ENCODE results near the gene TMEM45B. TPM values are rescaled to one million over a fixed set of nuclear protein-coding genes. Genes with fewer than 3 reads are reported as not detected.
"Not testable (repeated sequence)": the region's sequence is repeated elsewhere in the genome, so short reads cannot be mapped to it uniquely, and the experiment has no call there.

Gene TMEM45B
- total RNA-seq, 3 donors from 2014 or later (not counting 1 experiment from before 2014, with no cell fraction given), result 0.40 TPM; not detected in 2

DNA sequence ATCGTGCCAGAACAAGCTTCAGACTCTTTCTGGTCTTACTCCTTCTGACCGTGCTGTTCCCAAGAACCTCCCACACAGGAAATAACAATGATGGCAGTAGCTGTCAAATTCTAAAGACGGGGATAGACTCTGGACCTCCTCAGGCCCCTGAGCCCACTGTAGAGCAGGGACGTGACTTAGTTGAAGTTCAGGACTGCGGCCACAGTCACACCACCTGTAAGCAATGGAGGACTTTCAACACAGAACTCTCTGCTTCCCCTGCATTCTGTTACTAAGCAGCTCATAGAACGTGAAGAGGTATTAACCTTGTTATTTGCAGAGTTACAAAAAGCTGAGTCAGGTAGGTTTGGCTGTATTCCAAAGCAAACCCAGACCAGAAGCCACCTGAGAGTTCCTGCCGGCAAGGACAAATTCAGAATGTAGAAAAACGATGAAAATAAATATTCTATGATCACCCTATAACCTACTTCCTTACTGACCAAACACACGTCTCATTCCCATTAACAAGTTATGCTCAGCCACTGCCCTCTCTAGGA is 12.7 kb downstream of the TMEM45B start:
- Histone ChIP-seq H3K27ac (ENCODE audit: low read length) (no peak overlapping the region), H3K4me3 (ENCODE audit: low read length) (no peak overlapping the region), H3K4me1 (ENCODE audit: control insufficient read depth, insufficient read depth, low read length) (no peaks in the 10 kb centered on the region), H3K36me3 (ENCODE audit: control insufficient read depth, insufficient read depth, low read length) (no peaks in the 10 kb centered on the region), H3K9me3 (ENCODE audit: control insufficient read depth, insufficient read depth, low read length) (no peaks in the 10 kb centered on the region), H3K27me3 (ENCODE audit: control insufficient read depth, insufficient read depth, low read length) (peaks cover 2% of the 10 kb centered on the region)
- H3K27me3 Mint-ChIP-seq (ENCODE audit: low read depth in 2 of 2), result peaks cover 4 to 16% of the 10 kb centered on the region in 2 donors
- no peaks in the 10 kb centered on the region for H3K36me3 Mint-ChIP-seq
- DNase-seq (no peak), ATAC-seq (no peak)
- H3K4me3 Mint-ChIP-seq, result no peak overlapping the region
- H3K4me1 Mint-ChIP-seq, result no peaks in the 10 kb centered on the region
- WGBS (ENCODE audit: insufficient coverage), result 5% methylated on average over 9 of the region's 9 CpGs
- no peaks in the 10 kb centered on the region for H3K9me3 Mint-ChIP-seq
- no peak for TF ChIP-seq CTCF (IDR thresholded peaks at IDR 0.05)
- intact Hi-C loops (cut with micrococcal nuclease), result no loop called here
- no peak overlapping the region for H3K27ac Mint-ChIP-seq

DNA sequence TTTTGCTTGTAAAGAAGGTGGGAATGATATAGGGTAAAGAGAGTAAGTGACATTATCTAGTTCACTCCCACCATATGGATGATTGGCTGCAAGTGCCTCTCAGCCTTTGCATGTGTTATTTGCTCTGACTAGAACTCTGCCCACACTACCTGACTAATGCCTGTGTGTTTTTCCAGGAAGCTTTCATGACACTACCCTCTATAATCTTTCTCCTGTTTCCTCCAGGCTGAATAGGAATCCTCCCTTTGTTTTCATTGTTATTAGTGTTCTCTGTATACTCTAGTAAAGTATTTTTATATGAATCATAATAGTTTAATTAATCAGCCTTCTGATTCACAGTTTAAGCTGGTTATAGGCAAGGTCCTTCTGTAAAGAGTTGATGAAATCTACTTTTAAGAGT is 13.8 kb downstream of the TMEM45B start:
- H3K9me3 Mint-ChIP-seq; H3K36me3 ChIP-seq (ENCODE audit: control insufficient read depth, insufficient read depth, low read length); H3K27ac ChIP-seq (ENCODE audit: low read length); H3K4me3 Mint-ChIP-seq; H3K27me3 ChIP-seq (ENCODE audit: control insufficient read depth, insufficient read depth, low read length); H3K27ac Mint-ChIP-seq; H3K4me3 ChIP-seq (ENCODE audit: low read length); ATAC-seq; H3K36me3 Mint-ChIP-seq; DNase-seq; H3K4me1 Mint-ChIP-seq; H3K4me1 ChIP-seq (ENCODE audit: control insufficient read depth, insufficient read depth, low read length); intact Hi-C loops (cut with micrococcal nuclease); H3K9me3 ChIP-seq (ENCODE audit: control insufficient read depth, insufficient read depth, low read length): not testable (repeated sequence)
- peaks cover 4 to 16% of the 10 kb centered on the region in 2 donors for H3K27me3 Mint-ChIP-seq (ENCODE audit: low read depth in 2 of 2)

- H3K36me3 Mint-ChIP-seq; intact Hi-C loops (cut with micrococcal nuclease); H3K27ac ChIP-seq (ENCODE audit: low read length); H3K4me3 ChIP-seq (ENCODE audit: low read length); DNase-seq; H3K36me3 ChIP-seq (ENCODE audit: control insufficient read depth, insufficient read depth, low read length); H3K4me1 Mint-ChIP-seq; H3K4me1 ChIP-seq (ENCODE audit: control insufficient read depth, insufficient read depth, low read length); H3K27me3 ChIP-seq (ENCODE audit: control insufficient read depth, insufficient read depth, low read length); H3K9me3 ChIP-seq (ENCODE audit: control insufficient read depth, insufficient read depth, low read length); ATAC-seq; H3K27ac Mint-ChIP-seq; H3K9me3 Mint-ChIP-seq; H3K4me3 Mint-ChIP-seq: not testable (repeated sequence)
- peaks cover 4 to 16% of the 10 kb centered on the region in 2 donors for H3K27me3 Mint-ChIP-seq (ENCODE audit: low read depth in 2 of 2)
- 100% methylated on average over 3 of the region's 4 CpGs for WGBS (ENCODE audit: insufficient coverage)
Measured at GRCh38 chr11:129831227-129831626, 15.6 kb downstream of the TMEM45B start.

DNA sequence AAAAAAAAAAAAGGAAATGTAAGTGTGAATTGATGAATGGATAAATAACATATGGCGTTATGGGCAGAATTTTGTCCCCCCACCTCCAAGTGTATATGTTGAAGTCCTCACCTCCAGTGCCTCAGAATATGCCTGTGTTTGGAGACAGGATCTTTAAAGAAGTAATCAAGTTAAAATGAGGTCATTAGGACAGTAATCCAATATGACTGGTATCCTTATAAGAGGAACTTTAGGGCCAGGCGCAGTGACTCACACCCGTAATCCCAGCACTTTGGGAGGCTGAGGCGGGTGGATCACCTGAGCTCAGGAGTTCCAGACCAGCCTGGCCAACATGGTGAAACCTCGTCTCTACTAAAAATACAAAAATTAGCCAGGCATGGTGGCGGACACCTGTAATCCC is 17.6 kb downstream of the TMEM45B start:
- H3K36me3 ChIP-seq (ENCODE audit: control insufficient read depth, insufficient read depth, low read length); DNase-seq; H3K27me3 ChIP-seq (ENCODE audit: control insufficient read depth, insufficient read depth, low read length); H3K36me3 Mint-ChIP-seq; intact Hi-C loops (cut with micrococcal nuclease); H3K9me3 Mint-ChIP-seq; H3K9me3 ChIP-seq (ENCODE audit: control insufficient read depth, insufficient read depth, low read length); H3K27ac Mint-ChIP-seq; H3K4me3 Mint-ChIP-seq; H3K4me1 Mint-ChIP-seq; H3K4me3 ChIP-seq (ENCODE audit: low read length); H3K4me1 ChIP-seq (ENCODE audit: control insufficient read depth, insufficient read depth, low read length); H3K27ac ChIP-seq (ENCODE audit: low read length); ATAC-seq: not testable (repeated sequence)
- H3K27me3 Mint-ChIP-seq (ENCODE audit: low read depth in 2 of 2), result peaks cover 4 to 16% of the 10 kb centered on the region in 2 donors
- WGBS (ENCODE audit: insufficient coverage), result 96% methylated on average over 5 of the region's 6 CpGs

DNA sequence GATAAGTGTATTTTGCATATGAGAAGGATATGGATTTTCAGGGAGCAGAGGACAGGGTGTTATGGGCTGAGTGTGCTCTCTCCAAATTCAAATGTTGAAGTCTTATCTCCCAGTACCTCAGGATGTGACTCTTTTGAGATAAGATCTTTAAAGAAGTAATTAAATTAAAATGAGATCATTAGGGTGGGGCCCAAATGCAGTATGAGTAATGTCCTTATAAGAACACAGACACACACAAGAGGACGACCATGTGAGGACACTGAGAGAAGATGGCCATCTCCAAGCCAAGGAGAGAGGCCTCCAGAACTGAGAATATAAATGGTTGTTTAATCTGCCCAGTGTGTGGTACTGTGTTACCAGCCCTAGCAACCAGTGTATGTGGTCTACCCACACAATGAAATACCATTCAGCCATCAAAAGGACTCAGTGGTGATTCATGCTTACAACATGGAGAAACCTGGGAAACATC is 20.8 kb downstream of the TMEM45B start:
- H3K4me1 Mint-ChIP-seq; ATAC-seq; H3K9me3 Mint-ChIP-seq; H3K4me3 ChIP-seq (ENCODE audit: low read length); H3K27me3 Mint-ChIP-seq (ENCODE audit: low read depth in 2 of 2); H3K9me3 ChIP-seq (ENCODE audit: control insufficient read depth, insufficient read depth, low read length); H3K36me3 Mint-ChIP-seq; DNase-seq; H3K27ac ChIP-seq (ENCODE audit: low read length); H3K27me3 ChIP-seq (ENCODE audit: control insufficient read depth, insufficient read depth, low read length); H3K4me1 ChIP-seq (ENCODE audit: control insufficient read depth, insufficient read depth, low read length); intact Hi-C loops (cut with micrococcal nuclease); H3K36me3 ChIP-seq (ENCODE audit: control insufficient read depth, insufficient read depth, low read length); H3K27ac Mint-ChIP-seq; H3K4me3 Mint-ChIP-seq: not testable (repeated sequence)
- WGBS (ENCODE audit: insufficient coverage), result 80% methylated on average over 1 of the region's 1 CpG
